GM18861 (cell line): ENCODE results near the gene TENM4.
"Not testable (repeated sequence)": the region's sequence is repeated elsewhere in the genome, so short reads cannot be mapped to it uniquely, and the experiment has no call there.

Experiments
- ATAC-seq: cut with Tn5 transposase; IDR thresholded peaks from one replicate; pipeline ENCODE4 v1.9.1; 2021; ENCODE audit not compliant: unreplicated experiment

The TENM4 gene

DNA sequence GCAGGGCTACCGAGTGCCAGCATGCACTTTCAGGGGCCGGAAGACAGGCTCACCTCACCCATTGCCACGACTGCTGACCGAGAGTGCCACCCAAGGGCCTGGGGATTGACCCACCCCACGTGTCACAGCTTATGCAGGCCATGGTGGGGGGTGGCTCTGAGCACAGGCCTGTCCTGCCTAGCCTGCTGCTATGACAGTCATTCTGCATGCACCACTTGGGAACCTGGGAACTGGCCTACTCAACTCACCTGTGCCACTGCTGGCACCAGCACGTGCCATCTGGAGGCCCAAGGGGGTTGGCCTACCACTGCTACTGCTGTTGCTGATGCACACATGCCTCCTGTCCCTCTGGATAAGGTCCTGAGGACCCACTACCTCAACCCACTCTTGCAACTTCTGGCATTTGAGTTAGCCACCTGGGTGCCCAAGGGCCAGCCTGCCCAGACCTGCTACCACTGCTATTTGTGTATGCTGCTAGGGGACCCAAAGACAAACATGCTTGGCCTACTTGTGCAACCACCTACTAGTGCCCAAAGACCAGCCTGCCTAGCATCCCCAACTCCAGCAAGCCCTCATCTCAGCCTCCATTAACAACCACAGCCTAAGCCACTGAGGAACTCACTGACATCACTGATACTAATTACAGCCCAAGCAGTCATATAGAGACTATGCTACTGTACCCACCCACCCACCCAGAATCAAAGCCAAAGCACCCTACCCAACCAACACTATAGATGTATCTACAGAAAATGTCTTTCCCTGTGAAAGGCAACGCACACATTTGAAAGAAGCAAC is 807.1 kb downstream of the TENM4 start:
- ATAC-seq: no peak

DNA sequence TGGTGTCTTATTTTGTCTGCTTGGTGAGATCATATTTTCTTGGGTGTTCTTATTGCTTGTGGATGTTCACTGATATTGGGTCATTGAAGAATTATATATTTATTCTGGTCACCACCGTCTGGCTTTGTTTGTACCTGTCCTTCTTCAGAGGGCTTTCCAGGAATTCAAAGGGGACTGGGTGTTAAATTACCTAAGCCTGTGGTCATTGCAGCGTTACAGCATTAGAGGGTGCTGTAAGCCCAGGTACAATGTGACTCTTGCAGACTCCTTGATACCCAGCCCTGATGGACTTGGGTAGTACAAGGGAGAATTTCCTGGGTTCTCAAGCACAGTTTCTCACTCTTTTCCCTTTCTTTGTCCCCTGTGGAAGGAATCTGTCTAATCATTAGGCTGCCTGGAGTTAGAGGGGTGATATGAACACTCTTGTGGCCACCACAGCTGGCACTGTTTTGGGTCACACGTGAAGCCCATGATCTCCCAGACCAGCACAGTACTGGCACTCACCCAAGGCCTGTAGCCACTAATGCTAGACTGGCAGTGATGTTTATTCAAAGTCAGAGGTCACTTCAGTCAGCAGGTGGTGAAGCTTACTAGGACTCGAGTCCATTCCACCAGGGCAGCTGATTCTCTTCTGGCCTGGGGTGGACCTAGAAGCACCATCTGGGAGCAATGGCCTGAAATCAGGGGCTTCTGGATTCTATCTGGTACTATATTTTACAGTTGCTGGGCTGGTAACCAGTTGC is 810.1 kb downstream of the TENM4 start:
- no peak for ATAC-seq

DNA sequence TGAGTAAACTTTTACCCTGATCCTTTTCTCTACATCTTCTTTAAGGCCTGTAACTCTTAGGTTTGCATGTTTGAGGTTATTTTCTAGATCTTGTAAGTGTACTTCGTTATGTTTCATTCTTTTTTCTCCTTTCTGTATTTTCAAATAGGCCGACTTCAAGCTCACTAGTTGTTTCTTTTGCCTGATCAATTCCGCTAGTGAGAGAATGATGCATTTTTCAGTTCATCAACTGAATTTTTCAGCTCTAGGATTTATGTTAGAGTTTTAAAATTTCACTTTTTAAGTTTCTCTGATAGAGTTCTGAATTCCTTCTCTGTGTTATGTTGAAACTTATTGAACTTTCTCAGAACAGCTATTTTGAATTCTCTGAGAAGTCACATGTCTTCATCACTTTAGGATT is 810.7 kb downstream of the TENM4 start:
- no peak for ATAC-seq

DNA sequence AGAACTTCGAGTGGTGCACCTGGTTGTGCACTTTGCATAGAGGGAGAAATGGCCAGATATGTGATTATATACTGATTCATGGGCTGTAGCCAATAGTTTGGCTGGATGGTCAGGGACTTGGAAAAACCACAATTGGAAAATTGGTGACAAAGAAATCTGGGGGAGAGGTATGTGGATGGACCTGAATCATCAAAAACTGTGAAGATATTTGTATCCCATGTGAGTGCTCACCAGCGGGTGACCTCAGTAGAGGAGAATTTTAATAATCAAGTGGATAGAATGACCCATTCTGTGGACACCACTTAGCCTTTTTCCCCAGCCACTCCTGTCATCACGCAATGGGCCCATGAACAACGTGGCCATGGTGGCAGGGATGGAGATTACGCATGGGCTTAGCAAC is 818.2 kb downstream of the TENM4 start:
- ATAC-seq: no peak

DNA sequence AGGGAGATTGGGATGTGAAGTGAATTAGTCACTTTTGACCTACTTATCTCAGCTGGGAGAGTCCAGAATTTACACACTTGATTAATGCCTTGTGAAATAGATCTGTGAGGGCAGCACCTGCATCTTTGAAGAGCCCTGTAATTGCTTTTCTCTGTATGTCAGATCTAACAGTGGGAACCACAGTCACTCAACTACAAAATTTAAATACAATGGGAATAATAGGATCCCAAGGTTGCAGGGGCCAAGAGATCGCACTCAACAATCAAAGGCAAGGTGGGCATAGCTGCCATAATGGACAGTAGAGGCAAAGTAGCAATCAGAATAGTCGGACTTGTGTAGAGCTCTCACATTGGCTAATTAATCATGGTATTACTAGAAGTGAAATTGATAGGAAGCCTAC is 820.7 kb downstream of the TENM4 start:
- no peak for ATAC-seq

DNA sequence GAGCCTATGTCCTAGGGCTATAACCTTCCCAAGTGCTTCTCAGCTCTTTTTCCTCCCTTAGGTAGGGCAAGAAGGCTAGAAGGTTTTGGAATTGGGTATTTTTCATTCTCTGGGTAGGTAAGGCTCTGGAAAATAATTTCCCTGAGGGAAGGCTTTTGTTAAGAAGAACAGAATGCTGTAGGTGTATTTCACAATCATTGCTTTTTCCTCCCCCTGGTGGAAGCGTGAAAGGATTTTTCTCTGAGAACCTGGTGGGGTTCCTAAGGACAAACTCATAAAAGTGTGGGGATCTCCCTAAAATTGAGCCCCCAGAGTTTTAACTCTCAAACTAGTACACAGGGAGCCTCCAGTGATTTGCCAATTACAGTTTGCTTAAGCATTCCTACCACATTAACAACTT is 825.1 kb downstream of the TENM4 start:
- ATAC-seq: no peak

DNA sequence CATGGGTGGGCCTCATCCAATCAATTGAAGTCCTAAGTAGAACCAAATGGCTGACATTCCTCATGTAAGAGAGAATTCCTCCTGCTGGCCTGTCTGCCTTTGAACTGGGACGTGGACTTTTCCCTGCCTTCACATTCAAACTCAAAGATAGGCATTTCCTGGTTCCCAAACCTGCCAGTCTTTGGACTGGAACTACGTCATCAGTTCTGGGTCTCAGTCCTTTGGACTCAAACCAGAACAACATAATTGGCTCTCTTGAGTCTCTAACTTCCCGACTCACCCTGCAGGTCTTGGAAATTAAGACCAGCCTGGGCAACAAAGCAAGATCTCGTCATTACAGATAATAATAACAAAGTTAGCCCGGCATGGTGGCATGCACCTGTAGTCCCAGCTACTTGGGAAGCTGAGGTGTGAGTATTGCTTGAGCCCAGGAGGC is 827.4 kb downstream of the TENM4 start:
- no peak for ATAC-seq

DNA sequence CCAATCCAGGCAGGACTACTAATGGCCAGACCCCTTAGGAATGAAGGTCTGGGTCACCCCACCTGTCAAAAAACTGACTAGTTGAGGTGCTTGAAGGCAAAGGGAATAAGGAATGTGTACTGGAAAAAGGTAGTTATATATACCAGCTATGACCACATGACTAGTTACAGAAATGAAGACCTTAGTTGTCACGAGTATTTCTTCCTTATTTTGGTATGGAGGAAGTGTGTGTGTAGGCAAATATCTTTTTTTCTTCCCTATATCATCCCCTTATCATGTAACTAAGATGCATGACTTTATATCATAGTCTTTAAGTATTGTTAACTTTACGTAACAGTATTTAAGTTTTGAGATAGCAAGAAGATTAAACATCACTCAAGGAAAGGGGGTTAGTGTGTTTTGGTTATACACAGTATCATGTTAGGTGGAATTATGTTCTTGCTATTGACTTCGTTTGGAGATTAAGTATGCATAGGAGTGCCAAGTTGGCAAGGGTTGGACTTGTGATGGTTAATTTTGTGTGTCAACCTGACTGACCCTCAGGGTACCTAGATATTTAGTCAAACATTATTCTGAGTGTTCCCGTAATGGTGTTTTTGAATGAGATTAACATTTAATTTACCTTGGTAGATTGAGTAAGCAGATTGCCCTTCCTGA is 828.0 kb downstream of the TENM4 start:
- no peak for ATAC-seq

DNA sequence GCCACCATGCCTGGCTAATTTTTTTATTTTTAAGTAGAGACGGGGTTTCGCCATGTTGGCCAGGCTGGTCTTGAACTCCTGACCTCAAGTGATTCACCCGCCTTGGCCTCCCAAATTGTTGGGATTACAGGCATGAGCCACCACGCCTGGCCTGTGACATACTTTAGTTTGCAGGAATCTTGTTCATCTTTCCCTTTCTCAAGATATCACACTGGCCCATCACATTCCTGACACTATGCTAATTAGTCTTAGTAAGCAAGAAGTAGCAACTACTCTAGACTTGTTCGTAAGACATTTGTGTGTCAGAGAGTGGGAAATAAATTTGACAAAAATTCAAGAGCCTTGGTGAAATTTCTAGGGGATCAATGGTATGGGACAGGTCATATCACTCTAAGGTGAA is 831.5 kb downstream of the TENM4 start:
- not testable (repeated sequence) for ATAC-seq

DNA sequence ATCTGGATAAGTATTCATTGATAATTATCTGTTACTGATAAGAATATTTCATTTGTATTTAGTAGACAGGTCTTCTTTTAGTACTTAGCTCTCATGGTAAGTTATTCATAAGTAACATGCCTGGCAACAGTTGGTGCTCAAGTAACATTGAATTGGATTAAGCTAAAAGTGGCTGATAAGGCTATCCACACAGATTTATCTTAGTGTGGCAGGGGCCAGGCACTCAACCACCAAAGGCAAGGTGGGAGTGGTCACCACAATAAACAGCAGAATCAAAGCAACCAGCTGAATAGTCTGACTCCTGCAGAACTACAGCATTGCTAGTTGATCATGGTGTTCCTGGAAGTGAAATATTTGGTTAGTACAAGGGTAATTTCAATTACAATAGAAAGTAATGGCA is 833.1 kb downstream of the TENM4 start:
- ATAC-seq: no peak

DNA sequence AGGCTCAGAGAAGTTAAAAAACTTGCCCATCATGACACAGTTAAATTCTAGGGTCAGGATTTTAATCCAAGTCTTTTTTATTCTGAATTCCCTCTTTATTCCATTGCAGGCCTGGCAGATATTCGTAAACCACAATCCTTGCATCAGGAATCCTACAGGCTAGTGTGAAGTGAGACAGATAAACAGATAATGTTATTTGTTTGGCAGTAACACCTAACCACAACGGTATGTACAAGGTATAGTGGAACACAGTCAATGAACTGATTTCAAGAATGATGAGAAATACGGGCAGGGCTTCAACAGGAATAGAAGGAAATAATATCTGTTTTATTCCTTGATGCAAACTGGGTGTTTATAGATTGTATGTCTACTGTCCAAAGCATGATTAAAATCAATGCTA is 834.2 kb downstream of the TENM4 start:
- ATAC-seq: no peak

DNA sequence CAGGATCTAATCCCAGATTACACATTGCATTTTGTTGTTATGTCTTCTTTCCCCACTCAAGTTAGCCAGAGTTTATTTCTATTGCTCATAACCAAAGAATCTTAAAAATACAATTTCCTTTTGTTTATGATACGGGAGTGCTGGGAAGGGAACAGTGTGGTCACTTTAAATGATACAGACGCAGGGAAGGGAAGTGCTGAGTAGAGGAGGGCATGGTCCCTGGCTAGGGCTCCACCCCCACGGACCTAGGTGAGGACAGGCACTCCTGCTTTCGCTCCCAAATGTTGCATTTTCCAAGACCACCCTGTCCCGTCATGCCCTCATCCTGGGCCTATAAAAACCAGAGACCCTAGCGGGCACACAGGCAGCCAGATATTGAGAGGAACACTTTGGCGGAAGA is 835.5 kb downstream of the TENM4 start:
- ATAC-seq: no peak

DNA sequence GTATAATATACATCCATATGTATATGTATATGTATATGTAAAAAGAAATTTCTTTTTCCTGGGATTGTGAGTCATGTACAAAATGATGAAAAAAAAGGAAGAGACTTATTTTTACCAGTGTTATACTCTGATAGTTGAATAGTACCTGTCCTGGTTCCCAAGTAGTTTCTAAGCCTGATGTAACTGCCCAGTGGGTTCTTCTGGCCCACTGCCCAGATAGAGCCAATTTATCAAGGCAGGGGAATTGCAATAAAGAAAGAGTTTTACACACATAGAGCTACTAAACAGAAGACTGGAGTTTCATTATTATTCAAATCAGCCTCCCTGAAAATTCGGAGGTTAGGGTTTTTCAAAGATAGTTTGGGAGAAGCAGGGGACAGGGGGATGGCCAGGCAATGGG is 837.0 kb downstream of the TENM4 start:
- ATAC-seq: no peak
